ENCODE measurements around the gene VOPP1.

GRCh38 chr7:55437375-55437774 is 134.9 kb downstream of the VOPP1 start:
- TF ChIP-seq CTCF (IDR thresholded peaks at IDR 0.05) = no peak
- TF ChIP-seq POLR2A (IDR thresholded peaks at IDR 0.05) = no peak
